ENCODE results near the gene SLC24A4. TPM values are rescaled to one million over a fixed set of nuclear protein-coding genes. Genes with fewer than 3 reads are reported as not detected.
A peak's percentile ranks its signal among the peaks of the same experiment; 100 is the strongest.

Gene SLC24A4
- total RNA-seq, 1 donor from 2014 or later, result not detected

- Histone ChIP-seq H3K36me3 (no peaks in the 10 kb centered on the region), H3K27me3 (no peaks in the 10 kb centered on the region), H3K27ac (peak overlapping the region; percentile 81 to 84), H3K9me3 (no peaks in the 10 kb centered on the region), H3K4me1 (peaks cover 3 to 27% of the 10 kb centered on the region in 2 donors), H3K4me3 (peak overlapping the region; percentile 68 to 71)
- TF ChIP-seq, protein P1, sequence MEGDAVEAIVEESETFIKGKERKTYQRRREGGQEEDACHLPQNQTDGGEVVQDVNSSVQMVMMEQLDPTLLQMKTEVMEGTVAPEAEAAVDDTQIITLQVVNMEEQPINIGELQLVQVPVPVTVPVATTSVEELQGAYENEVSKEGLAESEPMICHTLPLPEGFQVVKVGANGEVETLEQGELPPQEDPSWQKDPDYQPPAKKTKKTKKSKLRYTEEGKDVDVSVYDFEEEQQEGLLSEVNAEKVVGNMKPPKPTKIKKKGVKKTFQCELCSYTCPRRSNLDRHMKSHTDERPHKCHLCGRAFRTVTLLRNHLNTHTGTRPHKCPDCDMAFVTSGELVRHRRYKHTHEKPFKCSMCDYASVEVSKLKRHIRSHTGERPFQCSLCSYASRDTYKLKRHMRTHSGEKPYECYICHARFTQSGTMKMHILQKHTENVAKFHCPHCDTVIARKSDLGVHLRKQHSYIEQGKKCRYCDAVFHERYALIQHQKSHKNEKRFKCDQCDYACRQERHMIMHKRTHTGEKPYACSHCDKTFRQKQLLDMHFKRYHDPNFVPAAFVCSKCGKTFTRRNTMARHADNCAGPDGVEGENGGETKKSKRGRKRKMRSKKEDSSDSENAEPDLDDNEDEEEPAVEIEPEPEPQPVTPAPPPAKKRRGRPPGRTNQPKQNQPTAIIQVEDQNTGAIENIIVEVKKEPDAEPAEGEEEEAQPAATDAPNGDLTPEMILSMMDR (IDR thresholded peaks at IDR 0.05), result no peak
- intact Hi-C loops (cut with DNase I), result loop anchor here (1.0 to 10.0 kb wide), 6 partner anchors 25 to 280 kb away; partner anchors contain the start of gene GOLGA5
- no peak for DNase-seq (ENCODE audit: low spot score in 2 of 2)
Measured at GRCh38 chr14:92514844-92515514, 192.0 kb downstream of the SLC24A4 start.

DNA sequence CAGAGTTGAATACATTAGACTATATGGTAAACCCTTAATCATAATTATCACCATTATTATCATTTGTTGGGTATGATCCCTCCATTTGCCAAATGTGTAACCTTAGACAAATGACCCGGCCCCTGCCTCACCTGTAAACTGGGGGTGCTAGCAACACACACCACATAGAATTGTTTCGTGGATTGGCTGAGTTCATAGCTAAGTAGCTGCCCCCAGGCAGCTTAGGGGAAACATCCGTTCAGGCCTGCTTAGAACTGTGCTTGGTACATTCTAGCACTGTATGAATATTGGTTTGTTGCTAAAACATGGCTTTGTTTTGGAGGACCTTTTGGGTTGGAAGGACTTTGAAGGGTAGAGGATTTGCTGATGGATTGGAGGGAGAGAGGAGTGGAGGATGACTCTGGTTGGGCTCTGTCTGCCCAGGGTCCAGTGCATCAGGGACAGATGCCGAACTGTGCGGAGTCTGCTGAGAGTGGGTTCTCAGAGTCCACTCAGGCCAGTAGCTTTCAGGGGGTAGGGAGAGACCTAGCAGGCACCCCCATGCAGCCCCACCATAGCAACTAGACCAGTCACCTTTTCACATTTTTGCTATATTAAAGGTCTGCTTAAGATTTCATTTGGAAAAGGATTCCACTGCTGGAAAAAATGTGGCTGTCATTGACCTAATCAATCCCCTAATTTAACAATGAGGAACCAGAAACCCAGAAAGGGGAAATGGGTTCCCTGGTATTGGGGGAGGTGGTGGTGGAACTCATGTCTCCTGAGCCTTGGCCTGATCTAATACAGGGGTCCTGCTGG is 192.8 kb downstream of the SLC24A4 start:
- H3K27ac ChIP-seq, result peak overlapping the region in 1 of 2 donors; percentile 81
- DNase-seq (ENCODE audit: low spot score in 2 of 2), result no peak
- H3K4me3 ChIP-seq, result peak overlapping the region; percentile 68 to 71
- no peaks in the 10 kb centered on the region for H3K27me3 ChIP-seq
- TF ChIP-seq, protein P1 (IDR thresholded peaks at IDR 0.05), result no peak
- H3K36me3 ChIP-seq, result no peaks in the 10 kb centered on the region
- intact Hi-C loops (cut with DNase I), result loop anchor here (2.0 to 10.0 kb wide), 3 partner anchors 87 to 279 kb away; partner anchors contain the start of gene GOLGA5
- H3K9me3 ChIP-seq, result no peaks in the 10 kb centered on the region
- peaks cover 3 to 27% of the 10 kb centered on the region in 2 donors for H3K4me1 ChIP-seq

DNA sequence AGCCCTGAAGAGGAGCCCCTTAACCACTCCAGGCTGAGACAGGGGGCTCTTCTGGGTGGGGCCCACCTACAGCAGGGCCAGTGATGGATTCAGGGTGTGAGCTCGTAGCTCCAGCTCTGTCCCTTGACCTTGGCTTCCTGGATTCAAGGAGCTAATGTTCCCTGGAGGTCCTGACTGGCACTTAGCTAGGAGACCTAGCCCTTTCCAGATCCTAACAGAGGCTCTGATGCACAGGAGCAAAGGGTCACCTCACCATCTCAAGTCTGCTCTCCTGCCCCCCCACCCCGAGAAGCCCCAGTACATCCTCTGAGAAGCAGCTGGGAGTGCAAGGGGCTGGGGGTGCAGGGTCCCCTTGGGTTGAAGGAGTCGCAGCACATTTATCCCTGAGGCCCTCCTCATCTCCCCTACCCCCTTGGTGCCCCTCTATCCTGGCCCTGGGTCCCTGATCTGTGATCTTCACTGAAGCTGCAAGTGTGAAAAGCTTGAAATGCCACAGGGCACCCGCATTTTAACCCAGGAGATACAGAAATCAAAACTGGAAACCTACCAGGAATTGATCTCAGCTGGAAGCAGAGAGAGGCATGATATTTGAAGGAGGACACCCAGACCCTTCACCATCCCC is 193.5 kb downstream of the SLC24A4 start:
- H3K4me1 ChIP-seq, result peaks cover 0 to 24% of the 10 kb centered on the region in 2 donors
- DNase-seq (ENCODE audit: low spot score in 2 of 2), result no peak
- no peak overlapping the region for H3K27ac ChIP-seq
- intact Hi-C loops (cut with DNase I), result loop anchor here (10.0 kb wide), 1 partner anchor 278 kb away; the partner anchor contains the start of gene GOLGA5
- no peaks in the 10 kb centered on the region for H3K27me3 ChIP-seq
- no peaks in the 10 kb centered on the region for H3K36me3 ChIP-seq
- no peaks in the 10 kb centered on the region for H3K9me3 ChIP-seq
- TF ChIP-seq, protein P1 (IDR thresholded peaks at IDR 0.05), result no peak
- H3K4me3 ChIP-seq, result peak overlapping the region in 1 of 2 donors; percentile 71

- peaks cover 0 to 24% of the 10 kb centered on the region in 2 donors for H3K4me1 ChIP-seq
Measured at GRCh38 chr14:92516966-92517506, 194.1 kb downstream of the SLC24A4 start.

More at GRCh38 chr14:92516966-92517506, 194.1 kb downstream of the SLC24A4 start:
- DNase-seq (ENCODE audit: low spot score in 2 of 2), result no peak
- Histone ChIP-seq H3K4me3 (no peak overlapping the region), H3K27me3 (no peaks in the 10 kb centered on the region), H3K9me3 (no peaks in the 10 kb centered on the region), H3K36me3 (no peaks in the 10 kb centered on the region), H3K27ac (no peak overlapping the region)
- intact Hi-C loops (cut with DNase I), result loop anchor here (10.0 kb wide), 1 partner anchor 278 kb away; the partner anchor contains the start of gene GOLGA5
- TF ChIP-seq, protein P1 (IDR thresholded peaks at IDR 0.05), result no peak
